GM19043 (cell line): Measurements from ENCODE around the gene RCAN2.

Experiments
- ATAC-seq: cut with Tn5 transposase; IDR thresholded peaks from one replicate; pipeline ENCODE4 v1.9.1; 2021; ENCODE audit warnings: low read depth; ENCODE audit not compliant: unreplicated experiment

Gene RCAN2

GRCh38 chr6:46184114-46184513, 307.1 kb downstream of the RCAN2 start:
- no peak for ATAC-seq

GRCh38 chr6:46175976-46176375, 315.3 kb downstream of the RCAN2 start:
- ATAC-seq, result peak; percentile 42

- ATAC-seq, result peak; percentile 72
These were observed 315.8 kb downstream of the RCAN2 start for GRCh38 chr6:46175446-46175845.

GRCh38 chr6:46174904-46175303, 316.3 kb downstream of the RCAN2 start:
- ATAC-seq, result no peak

- ATAC-seq, result no peak
These were observed 319.1 kb downstream of the RCAN2 start for GRCh38 chr6:46172176-46172575.
